AG09319 (cell line): ENCODE data around the gene TRHDE.
A peak's percentile ranks its signal among the peaks of the same experiment; 100 is the strongest.
"Not testable (repeated sequence)": the region's sequence is repeated elsewhere in the genome, so short reads cannot be mapped to it uniquely, and the experiment has no call there.

Experiments used
- DNase-seq: peaks from one replicate; pipeline ENCODE4 v3.0.0-alpha.2; 2010; ENCODE audit warnings: low read depth; ENCODE audit errors: extremely low read depth
- CTCF ChIP-seq: IDR thresholded peaks from 2 replicates; pipeline ENCODE4 v1.5.1; 2011; ENCODE audit warnings: low read depth, mild to moderate bottlenecking, inconsistent platforms, low read length, moderate library complexity

TRHDE gene

GRCh38 chr12:72511498-72511897, 239.3 kb downstream of the TRHDE start:
- DNase-seq, result no peak
- TF ChIP-seq CTCF, result no peak

DNA sequence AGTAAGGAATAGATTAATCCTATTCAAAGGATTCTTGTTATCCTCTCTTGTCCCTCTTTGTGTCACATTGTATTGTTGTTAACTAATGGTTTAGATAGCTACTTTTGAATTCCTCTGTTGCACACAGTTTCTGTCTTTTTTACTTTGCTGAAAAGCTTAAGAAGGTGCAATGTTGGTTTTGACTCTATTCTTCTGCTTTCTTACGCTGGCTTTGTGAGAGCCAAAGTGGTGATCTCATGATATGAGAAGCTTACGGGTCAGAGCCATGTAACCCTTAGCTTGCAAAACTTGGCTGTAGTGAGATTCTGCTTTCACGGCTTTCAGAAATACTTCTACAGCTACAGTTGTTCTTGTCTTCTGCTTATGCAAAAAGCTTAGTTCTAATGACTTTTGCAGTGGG, 239.7 kb downstream of the TRHDE start:
- DNase-seq, result peak; percentile 49
- TF ChIP-seq CTCF, result no peak

- DNase-seq, result not testable (repeated sequence)
Observed at GRCh38 chr12:72520044-72520678, 248.0 kb downstream of the TRHDE start.

- DNase-seq, result no peak
- no peak for TF ChIP-seq CTCF
Observed at GRCh38 chr12:72521326-72521725, 249.2 kb downstream of the TRHDE start.

DNA sequence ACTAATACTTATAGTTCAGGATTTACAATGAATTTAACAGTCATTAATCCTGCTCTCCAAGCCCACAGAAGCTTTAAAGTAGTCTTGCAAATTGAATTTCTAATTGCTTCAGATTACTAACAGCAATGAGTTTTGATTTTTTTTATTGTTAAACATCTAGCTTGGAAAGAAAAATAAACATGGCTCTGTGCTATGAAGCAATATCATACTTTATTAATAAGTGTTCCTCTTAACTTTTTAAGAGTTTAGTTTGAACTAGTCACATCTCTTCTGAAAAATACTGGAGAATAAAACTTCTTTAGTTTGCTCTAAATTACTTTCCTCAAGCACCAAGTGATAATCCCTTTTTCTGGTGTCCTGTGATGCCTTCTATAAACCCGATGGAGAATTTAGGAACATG, 250.2 kb downstream of the TRHDE start:
- TF ChIP-seq CTCF, result no peak
- no peak for DNase-seq

GRCh38 chr12:72523754-72524153, 251.6 kb downstream of the TRHDE start:
- no peak for TF ChIP-seq CTCF
- no peak for DNase-seq

- DNase-seq, result no peak
- TF ChIP-seq CTCF, result no peak
Observed at GRCh38 chr12:72535212-72535990, 263.2 kb downstream of the TRHDE start.

DNA sequence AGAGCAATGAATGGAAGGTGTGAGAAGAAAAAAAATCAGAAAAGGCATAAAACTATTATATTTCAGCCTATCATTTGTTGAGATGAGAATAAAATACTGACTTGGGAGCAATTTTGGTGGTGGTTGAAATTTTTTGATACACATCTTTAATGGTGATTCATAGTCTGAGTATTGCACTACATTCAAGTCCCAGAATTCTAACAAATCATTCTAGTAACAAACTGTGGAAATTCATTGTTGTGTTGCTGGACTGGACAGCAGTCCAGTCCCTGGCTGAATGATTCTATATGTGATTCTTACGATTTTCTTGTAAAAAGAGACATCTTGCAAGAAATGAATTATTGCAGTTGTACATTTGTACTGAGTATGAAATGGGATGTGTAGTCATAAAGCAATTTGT, 268.6 kb downstream of the TRHDE start:
- no peak for TF ChIP-seq CTCF
- no peak for DNase-seq
